ENCODE measurements around the gene DCTPP1. TPM values are rescaled to one million over a fixed set of nuclear protein-coding genes. Genes with fewer than 3 reads are reported as not detected.

DCTPP1 gene
- total RNA-seq, 1 donor from 2014 or later: 53.3 TPM

- DNase-seq (ENCODE audit: low spot score): peak; percentile 36
Observed at GRCh38 chr16:30447512-30448226, 17.8 kb upstream of the DCTPP1 start.

- no peak for DNase-seq (ENCODE audit: low spot score)
Observed at GRCh38 chr16:30446203-30446595, 16.4 kb upstream of the DCTPP1 start.

GRCh38 chr16:30445408-30446202, 15.8 kb upstream of the DCTPP1 start, which contains the start of gene SEPHS2:
SEPHS2 (minus strand) TSS chr16:30445874; CDS start chr16:30445727, 147 bp downstream.
- peak; percentile 99 for DNase-seq (ENCODE audit: low spot score)

- no peak for DNase-seq (ENCODE audit: low spot score)
Observed at GRCh38 chr16:30445149-30445407, 15.2 kb upstream of the DCTPP1 start.

GRCh38 chr16:30444231-30445148, 14.7 kb upstream of the DCTPP1 start:
- no peak for DNase-seq (ENCODE audit: low spot score)

GRCh38 chr16:30443631-30444030, 13.8 kb upstream of the DCTPP1 start:
- DNase-seq (ENCODE audit: low spot score): no peak

- DNase-seq (ENCODE audit: low spot score): no peak
Observed at GRCh38 chr16:30439720-30440348, 10.0 kb upstream of the DCTPP1 start.

GRCh38 chr16:30438835-30439234, 9.0 kb upstream of the DCTPP1 start:
- no peak for DNase-seq (ENCODE audit: low spot score)

GRCh38 chr16:30437511-30438046, 7.7 kb upstream of the DCTPP1 start:
- DNase-seq (ENCODE audit: low spot score): peak; percentile 38

- DNase-seq (ENCODE audit: low spot score): no peak
Observed at GRCh38 chr16:30434852-30435251, 5.0 kb upstream of the DCTPP1 start.

- DNase-seq (ENCODE audit: low spot score): no peak
Observed at GRCh38 chr16:30430428-30430970, 669 bp upstream of the DCTPP1 start.

- DNase-seq (ENCODE audit: low spot score): no peak
Observed at GRCh38 chr16:30429418-30429677, 482 bp downstream of the DCTPP1 start.

- DNase-seq (ENCODE audit: low spot score): no peak
Observed at GRCh38 chr16:30428055-30428454, 1.8 kb downstream of the DCTPP1 start.

GRCh38 chr16:30421010-30421409, 8.8 kb downstream of the DCTPP1 start:
- DNase-seq (ENCODE audit: low spot score): no peak

GRCh38 chr16:30418350-30419181, 11.3 kb downstream of the DCTPP1 start:
- no peak for DNase-seq (ENCODE audit: low spot score)

GRCh38 chr16:30417529-30418349, 12.1 kb downstream of the DCTPP1 start:
- peak; percentile 90 for DNase-seq (ENCODE audit: low spot score)

- no peak for DNase-seq (ENCODE audit: low spot score)
Observed at GRCh38 chr16:30416624-30417528, 13.0 kb downstream of the DCTPP1 start.

GRCh38 chr16:30416047-30416603, 13.7 kb downstream of the DCTPP1 start:
- no peak for DNase-seq (ENCODE audit: low spot score)

Data from mucosa of gallbladder (tissue), 1 donor.